Thoracic aorta (tissue), 2 donors: Measurements from ENCODE around the gene RPS3. TPM values are rescaled to one million over a fixed set of nuclear protein-coding genes. Genes with fewer than 3 reads are reported as not detected.
A peak's percentile ranks its signal among the peaks of the same experiment; 100 is the strongest.

ENCODE experiments used
- ATAC-seq: fragments of 150-250 bp; one replicate; pipeline ENCODE4 v1.8.0; 2017; ENCODE audit warnings: low read depth; ENCODE audit not compliant: insufficient number of reproducible peaks, low FRiP score
- DNase-seq: peaks from one replicate; pipeline ENCODE4 v3.0.0-alpha.2; 2020; ENCODE audit warnings: low spot score
- H3K27ac ChIP-seq, 2 donors: fragments of 200-600 bp; sonication (generic); 1 replicate in 1 of 2; 2 replicates in 1 of 2; pipeline ENCODE4 v1.5.1; 2016; ENCODE audit warnings: mild to moderate bottlenecking in 2 of 2, moderate library complexity in 2 of 2
- H3K27me3 ChIP-seq: fragments of 200-600 bp; sonication (generic); replicated peaks from 2 replicates; pipeline ENCODE4 v1.6.0; 2016; ENCODE audit warnings: mild to moderate bottlenecking; ENCODE audit not compliant: insufficient read depth
- H3K36me3 ChIP-seq: fragments of 200-600 bp; sonication (generic); one replicate; pipeline ENCODE4 v1.5.1; 2016
- H3K4me1 ChIP-seq, 2 donors: fragments of 200-600 bp; sonication (generic); 1 replicate in 1 of 2; 2 replicates in 1 of 2; pipeline versions ENCODE4 v1.5.1 to v1.6.0; 2016; ENCODE audit warnings: low read depth in 2 of 2, mild to moderate bottlenecking in 1 of 2; ENCODE audit not compliant: control insufficient read depth in 1 of 2
- H3K4me3 ChIP-seq: fragments of 200-600 bp; sonication (generic); 2 replicates; pipeline ENCODE4 v1.5.1; 2016; ENCODE audit warnings: mild to moderate bottlenecking
- H3K9me3 ChIP-seq: fragments of 200-600 bp; sonication (generic); 2 replicates; pipeline ENCODE4 v1.5.1; 2016
- total RNA-seq, 2 donors: library from RNA; depleted of rRNA; stranded (reverse); fragments of >200 nt; gene quantifications; one replicate each; pipeline versions ENCODE4 v1.1.0 to v1.2.3, GENCODE V29; 2016
- TF ChIP-seq, protein P1 (sequence below): fragments of 200-600 bp; sonication (generic); IDR thresholded peaks from one replicate; pipeline ENCODE4 v1.5.1; 2019; ENCODE audit warnings: antibody characterized with exemption

The RPS3 gene
- total RNA-seq, 2 donors from 2014 or later: 560 to 708 TPM

DNA sequence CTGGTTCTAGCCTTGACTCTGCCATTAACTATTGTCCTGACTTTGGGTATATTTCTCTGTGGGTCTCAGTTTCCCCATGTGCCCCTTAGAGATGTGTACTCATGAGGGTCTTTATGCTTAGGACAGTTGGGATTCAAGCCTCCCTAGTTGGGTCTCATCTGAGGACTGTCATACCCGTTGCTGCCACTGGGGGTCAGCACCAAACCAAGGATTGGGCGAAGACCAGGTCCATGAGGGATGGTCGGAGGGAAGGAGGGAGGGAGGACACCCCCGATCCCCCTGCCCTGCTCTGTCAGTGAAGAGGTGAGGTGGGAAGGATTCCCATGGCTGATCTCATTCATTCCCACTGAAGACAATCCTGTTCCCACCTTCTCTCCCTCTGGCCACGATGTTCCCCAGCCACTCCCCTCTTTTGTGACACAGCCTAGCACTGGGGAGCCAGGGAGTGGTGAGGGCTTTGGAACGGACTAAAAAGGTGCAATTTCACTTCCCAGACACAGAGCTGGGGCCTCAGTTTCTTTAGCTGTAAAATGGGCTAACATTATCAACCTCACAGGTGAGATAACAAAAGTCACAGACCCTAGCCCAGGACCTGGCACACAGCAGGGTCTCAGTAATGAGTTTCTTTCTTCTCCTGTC is 46.1 kb downstream of the RPS3 start:
- no peaks in the 10 kb centered on the region for H3K27me3 ChIP-seq
- no peaks in the 10 kb centered on the region for H3K36me3 ChIP-seq
- H3K9me3 ChIP-seq: no peaks in the 10 kb centered on the region
- ATAC-seq: no peak
- TF ChIP-seq, protein P1, sequence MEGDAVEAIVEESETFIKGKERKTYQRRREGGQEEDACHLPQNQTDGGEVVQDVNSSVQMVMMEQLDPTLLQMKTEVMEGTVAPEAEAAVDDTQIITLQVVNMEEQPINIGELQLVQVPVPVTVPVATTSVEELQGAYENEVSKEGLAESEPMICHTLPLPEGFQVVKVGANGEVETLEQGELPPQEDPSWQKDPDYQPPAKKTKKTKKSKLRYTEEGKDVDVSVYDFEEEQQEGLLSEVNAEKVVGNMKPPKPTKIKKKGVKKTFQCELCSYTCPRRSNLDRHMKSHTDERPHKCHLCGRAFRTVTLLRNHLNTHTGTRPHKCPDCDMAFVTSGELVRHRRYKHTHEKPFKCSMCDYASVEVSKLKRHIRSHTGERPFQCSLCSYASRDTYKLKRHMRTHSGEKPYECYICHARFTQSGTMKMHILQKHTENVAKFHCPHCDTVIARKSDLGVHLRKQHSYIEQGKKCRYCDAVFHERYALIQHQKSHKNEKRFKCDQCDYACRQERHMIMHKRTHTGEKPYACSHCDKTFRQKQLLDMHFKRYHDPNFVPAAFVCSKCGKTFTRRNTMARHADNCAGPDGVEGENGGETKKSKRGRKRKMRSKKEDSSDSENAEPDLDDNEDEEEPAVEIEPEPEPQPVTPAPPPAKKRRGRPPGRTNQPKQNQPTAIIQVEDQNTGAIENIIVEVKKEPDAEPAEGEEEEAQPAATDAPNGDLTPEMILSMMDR: peak; percentile 97
- no peak for DNase-seq
- H3K4me3 ChIP-seq: no peak overlapping the region
- H3K4me1 ChIP-seq: peaks cover 0 to 11% of the 10 kb centered on the region in 2 donors
- H3K27ac ChIP-seq: no peak overlapping the region

DNA sequence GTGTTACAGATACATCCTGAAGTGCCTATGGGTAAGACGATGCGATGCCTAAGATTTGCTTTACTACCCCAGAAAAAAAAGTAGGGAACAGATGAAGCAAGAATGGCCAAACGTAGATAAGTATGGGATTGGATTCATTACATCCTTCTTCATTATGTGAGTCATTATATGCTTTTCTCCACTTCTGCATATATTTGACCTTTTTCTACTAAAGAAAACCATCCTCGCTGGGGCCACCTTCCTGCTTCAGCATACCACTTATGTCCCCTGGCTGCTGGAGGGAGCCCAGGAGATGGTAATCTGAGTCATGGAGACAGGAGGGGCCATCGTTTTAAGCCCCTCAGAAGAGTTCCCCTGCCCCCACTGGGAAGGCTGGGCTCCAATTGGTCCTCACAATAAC is 48.1 kb downstream of the RPS3 start:
- Histone ChIP-seq H3K4me1 (no peaks in the 10 kb centered on the region), H3K27me3 (no peaks in the 10 kb centered on the region), H3K36me3 (no peaks in the 10 kb centered on the region), H3K27ac (no peak overlapping the region), H3K4me3 (no peak overlapping the region), H3K9me3 (no peaks in the 10 kb centered on the region)
- no peak for ATAC-seq
- DNase-seq: no peak
- TF ChIP-seq, protein P1: no peak

DNA sequence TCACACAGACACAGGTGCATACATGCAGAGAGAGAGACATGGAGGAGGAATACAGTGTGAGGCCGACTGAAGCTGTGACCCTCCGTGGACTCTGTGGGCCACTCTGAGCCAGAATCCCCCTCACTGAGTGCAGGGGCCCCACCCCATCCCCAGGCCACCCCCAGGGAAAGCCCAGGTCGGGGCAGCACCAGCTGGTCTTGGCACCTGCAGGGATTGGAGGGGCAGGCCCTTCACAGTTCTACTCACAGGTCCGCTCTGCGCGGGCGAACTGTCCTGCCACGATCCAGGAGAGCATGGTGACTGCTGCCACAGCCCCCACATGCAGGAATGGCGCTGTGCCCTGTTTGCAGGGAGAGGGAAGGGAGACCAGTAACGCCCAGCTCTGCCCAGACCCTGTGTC is 50.0 kb downstream of the RPS3 start:
- Histone ChIP-seq H3K27me3 (no peaks in the 10 kb centered on the region), H3K27ac (no peak overlapping the region), H3K36me3 (no peaks in the 10 kb centered on the region), H3K4me3 (no peak overlapping the region), H3K4me1 (peaks cover 0 to 11% of the 10 kb centered on the region in 2 donors), H3K9me3 (no peaks in the 10 kb centered on the region)
- no peak for ATAC-seq
- no peak for DNase-seq
- TF ChIP-seq, protein P1: no peak

DNA sequence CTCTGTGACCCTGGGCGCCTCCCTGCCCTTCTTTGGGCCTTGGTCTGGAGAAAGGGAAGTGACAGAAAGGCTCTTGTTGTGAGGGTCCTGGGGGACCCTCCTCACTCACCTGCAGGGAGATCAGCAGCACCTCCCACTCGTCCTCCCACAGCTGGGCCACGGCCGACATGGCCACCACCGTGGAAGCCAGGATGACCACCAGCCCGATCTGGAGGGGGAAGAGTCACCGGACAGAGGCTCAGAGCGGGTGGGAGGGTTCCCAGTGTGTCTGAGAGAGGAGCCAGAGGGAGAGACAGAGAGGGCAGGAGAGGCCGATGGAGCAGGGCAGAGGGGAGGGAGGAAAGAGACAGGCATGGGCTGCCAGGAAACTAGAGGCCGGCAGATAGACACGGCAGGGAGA is 50.5 kb downstream of the RPS3 start:
- TF ChIP-seq, protein P1: no peak
- ATAC-seq: no peak
- peaks cover 0 to 16% of the 10 kb centered on the region in 2 donors for H3K4me1 ChIP-seq

DNA sequence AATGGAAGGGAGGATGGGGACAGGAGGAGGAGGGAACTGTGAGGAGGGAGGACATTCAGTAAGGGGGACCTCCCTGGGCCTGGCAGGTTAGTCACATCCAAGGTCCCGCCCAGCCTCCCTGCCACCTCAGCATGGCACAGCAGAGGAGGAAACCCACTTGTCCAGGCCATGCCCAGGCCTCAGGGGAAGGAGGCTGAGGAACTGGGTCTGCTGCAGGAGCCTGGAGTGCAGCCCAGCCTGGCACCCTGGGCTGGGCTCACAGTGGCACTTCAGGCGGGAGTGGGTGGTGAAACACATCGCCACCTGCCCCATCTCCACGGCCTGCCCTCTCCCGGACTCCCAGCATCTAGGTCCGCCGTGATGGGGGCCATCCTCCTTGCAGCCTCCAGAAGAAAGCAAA is 50.9 kb downstream of the RPS3 start:
- DNase-seq: no peak
- no peaks in the 10 kb centered on the region for H3K27me3 ChIP-seq

More for the DNA sequence above, 50.5 kb downstream of the RPS3 start:
- Histone ChIP-seq H3K36me3 (no peaks in the 10 kb centered on the region), H3K9me3 (no peaks in the 10 kb centered on the region), H3K27ac (no peak overlapping the region), H3K27me3 (no peaks in the 10 kb centered on the region), H3K4me3 (no peak overlapping the region)
- no peak for DNase-seq

More for the DNA sequence above, 50.9 kb downstream of the RPS3 start:
- TF ChIP-seq, protein P1: no peak
- H3K4me1 ChIP-seq: peaks cover 0 to 20% of the 10 kb centered on the region in 2 donors
- no peak overlapping the region for H3K4me3 ChIP-seq
- ATAC-seq: no peak
- H3K27ac ChIP-seq: no peak overlapping the region
- no peaks in the 10 kb centered on the region for H3K9me3 ChIP-seq
- H3K36me3 ChIP-seq: no peaks in the 10 kb centered on the region
